ENCODE data around the gene DLX4.

GRCh38 chr17:49991409-49991808 is 22.4 kb downstream of the DLX4 start:
- TF ChIP-seq POLR2A (IDR thresholded peaks at IDR 0.05) = no peak
- no peak for TF ChIP-seq EP300 (IDR thresholded peaks at IDR 0.05; ENCODE audit: low read depth)
- no peak for TF ChIP-seq CTCF (IDR thresholded peaks at IDR 0.05)

All from transverse colon (tissue), 3 donors.